Transverse colon (tissue), 4 donors: ENCODE measurements around the gene PANK3. TPM values are rescaled to one million over a fixed set of nuclear protein-coding genes. Genes with fewer than 3 reads are reported as not detected.

Source experiments
- DNase-seq: peaks from one replicate; pipeline ENCODE4 v3.0.0-alpha.2; 2019
- H3K27ac ChIP-seq, 4 donors: fragments of 200-600 bp; sonication (generic); 2 replicates each; pipeline ENCODE4 v1.5.1; 2016 to 2018; ENCODE audit warnings: inconsistent platforms in 4 of 4
- H3K27me3 ChIP-seq: fragments of 200-600 bp; sonication (generic); 2 replicates; pipeline ENCODE4 v1.5.1; 2017; ENCODE audit warnings: inconsistent platforms
- H3K36me3 ChIP-seq, 4 donors: fragments of 200-600 bp; sonication (generic); 2 replicates each; pipeline ENCODE4 v1.5.1; 2017 to 2019; ENCODE audit warnings: inconsistent platforms in 4 of 4
- H3K4me1 ChIP-seq, 4 donors: fragments of 200-600 bp; sonication (generic); 2 replicates each; pipeline ENCODE4 v1.5.1; 2017 to 2020; ENCODE audit warnings: inconsistent platforms in 4 of 4
- H3K4me3 ChIP-seq, 4 donors: fragments of 200-600 bp; sonication (generic); 1 replicate in 1 of 4; 2 replicates in 3 of 4; pipeline versions ENCODE4 v1.5.1 to v1.6.1; 2017 to 2019; ENCODE audit warnings: inconsistent platforms in 4 of 4
- H3K9me3 ChIP-seq, 2 donors: fragments of 200-600 bp; sonication (generic); 2 replicates each; pipeline ENCODE4 v1.5.1; 2017 to 2019; ENCODE audit warnings: inconsistent platforms in 2 of 2
- CTCF ChIP-seq, 5 experiments: fragments of 200-600 bp in 3 of 5; fragments of 450-650 bp in 2 of 5; sonication (generic) in 3 of 5; IDR thresholded peaks; 1 replicate in 2 of 5; 2 replicates in 3 of 5; pipeline ENCODE4 v1.5.1; 2016 to 2017; ENCODE audit warnings: antibody characterized with exemption in 5 of 5, inconsistent platforms in 3 of 5, mild to moderate bottlenecking in 2 of 5, moderate library complexity in 1 of 5
- EP300 ChIP-seq: sonication (generic); formaldehyde crosslinking; IDR thresholded peaks from one replicate; pipeline ENCODE4 v1.6.1; 2017; ENCODE audit warnings: antibody characterized with exemption, low read depth
- POLR2A ChIP-seq: fragments of 450-650 bp; IDR thresholded peaks from one replicate; pipeline ENCODE4 v1.6.1; 2016; ENCODE audit warnings: antibody characterized with exemption, mild to moderate bottlenecking, moderate library complexity
- POLR2AphosphoS5 ChIP-seq, 3 donors: sonication (generic); formaldehyde crosslinking; IDR thresholded peaks; one replicate each; pipeline ENCODE4 v1.6.1; 2016; ENCODE audit warnings: antibody characterized with exemption in 3 of 3
- WGBS, 2 donors: methylation state at CpG; one replicate each; pipeline ENCODE4 v1.1.5; 2018; ENCODE audit warnings: low coverage in 1 of 2; 5-methylcytosine and 5-hydroxymethylcytosine counted together
- in situ Hi-C, 4 donors: fragments of 200-750 bp; cut with MboI; loops; one replicate each; pipeline versions ENCODE4 v1.15.0 to v1.15.1; 2017; ENCODE audit warnings: low sequenced_read_pairs in 3 of 4, low pct_ligation_motif_present in 1 of 4, low pct_unique_long_range_greater_than_20kb in 1 of 4
- intact Hi-C: fragments of 100-400 bp; cut with DNase I; formaldehyde crosslinking; loops from one replicate; pipeline ENCODE4 v1.15.1; 2023; ENCODE audit warnings: low total_unique reads
- small RNA-seq, 4 donors: library from RNA; depleted of rRNA; stranded (forward); fragments of <200 nt; gene quantifications; one replicate each; pipeline ENCODE3, GENCODE V24; 2016
- total RNA-seq, 4 donors: library from RNA; depleted of rRNA; stranded (reverse); fragments of >200 nt; gene quantifications; one replicate each; pipeline ENCODE4 v1.1.0, GENCODE V29; 2016

Gene PANK3
- total RNA-seq, 4 donors from 2014 or later: 48.6 to 93.8 (median 61.2) TPM

DNA sequence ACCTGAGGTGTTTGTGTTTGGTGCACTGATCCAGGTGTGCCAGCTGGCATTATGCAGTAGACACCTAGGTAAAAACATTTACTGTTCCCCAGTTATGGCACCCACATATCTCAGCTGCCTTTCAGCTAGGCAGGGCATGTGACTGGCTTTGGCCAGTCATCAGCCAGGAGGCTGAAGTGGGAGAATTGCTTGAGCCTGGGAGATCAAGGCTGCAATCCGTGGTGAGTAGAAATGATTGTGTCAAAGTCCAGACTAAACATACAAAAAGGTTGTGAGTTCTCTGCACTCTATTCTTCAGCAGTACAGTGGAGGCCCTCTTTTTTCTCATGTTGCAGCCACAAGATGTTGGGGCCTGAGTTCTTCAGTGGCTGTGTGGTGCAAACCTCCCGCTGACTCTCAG, 53.3 kb downstream of the PANK3 start:
- DNase-seq: no peak
- intact Hi-C loops: no loop called here
- in situ Hi-C loops: no loop called here
- peaks cover 0 to 5% (median 2%) of the 10 kb centered on the region in 4 donors for H3K4me1 ChIP-seq
- H3K27me3 ChIP-seq: peaks cover 29% of the 10 kb centered on the region
- H3K9me3 ChIP-seq: no peaks in the 10 kb centered on the region
- no peak for TF ChIP-seq EP300
- no peak for TF ChIP-seq POLR2AphosphoS5 (IDR thresholded peaks at IDR 0.05)
- TF ChIP-seq CTCF (IDR thresholded peaks at IDR 0.05): no peak
- no peak for TF ChIP-seq POLR2A
- H3K4me3 ChIP-seq: no peak overlapping the region
- H3K36me3 ChIP-seq: no peaks in the 10 kb centered on the region
- 54 to 65% methylated on average over 2 of the region's 2 CpGs for WGBS, 2 donors
- no peak overlapping the region for H3K27ac ChIP-seq

DNA sequence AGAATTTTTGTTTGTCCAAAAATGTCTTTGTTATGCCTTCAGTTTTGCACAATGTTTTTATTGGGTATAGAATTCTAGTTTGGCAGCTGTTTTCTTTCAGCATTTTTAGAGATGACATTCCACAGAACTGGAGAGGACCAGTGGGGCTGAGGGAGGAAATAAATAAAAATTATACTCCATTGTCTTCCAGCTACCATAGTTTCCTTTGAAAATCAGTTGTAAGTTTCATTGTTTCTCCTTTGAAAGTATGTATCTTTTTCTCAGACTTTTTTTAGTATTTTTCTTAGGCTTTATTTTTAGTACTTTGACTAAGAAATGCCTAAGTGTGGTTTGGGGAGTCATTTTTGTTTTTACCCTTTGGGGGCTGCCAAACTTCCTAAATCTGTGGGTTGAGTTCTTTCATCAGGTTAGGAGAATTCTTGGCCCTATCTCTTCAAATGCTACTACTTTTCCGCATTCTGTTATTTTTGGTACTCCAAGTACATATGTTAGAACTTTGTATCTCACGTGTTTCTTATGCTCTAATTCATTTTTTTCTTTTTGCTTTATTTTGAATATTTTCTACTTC, 65.2 kb downstream of the PANK3 start:
- in situ Hi-C loops (no loop called here), intact Hi-C loops (no loop called here)
- Histone ChIP-seq H3K27ac (no peak overlapping the region), H3K4me3 (no peak overlapping the region), H3K27me3 (no peaks in the 10 kb centered on the region), H3K9me3 (peaks cover 11 to 12% of the 10 kb centered on the region in 2 donors), H3K4me1 (no peaks in the 10 kb centered on the region), H3K36me3 (peaks cover 0 to 96% (median 50%) of the 10 kb centered on the region in 4 donors)
- no peak for DNase-seq
- no peak for TF ChIP-seq EP300
- no peak for TF ChIP-seq POLR2AphosphoS5 (IDR thresholded peaks at IDR 0.05)
- TF ChIP-seq POLR2A: no peak
- no peak for TF ChIP-seq CTCF (IDR thresholded peaks at IDR 0.05)
- 100% methylated on average over 2 of the region's 2 CpGs for WGBS, 2 donors

DNA sequence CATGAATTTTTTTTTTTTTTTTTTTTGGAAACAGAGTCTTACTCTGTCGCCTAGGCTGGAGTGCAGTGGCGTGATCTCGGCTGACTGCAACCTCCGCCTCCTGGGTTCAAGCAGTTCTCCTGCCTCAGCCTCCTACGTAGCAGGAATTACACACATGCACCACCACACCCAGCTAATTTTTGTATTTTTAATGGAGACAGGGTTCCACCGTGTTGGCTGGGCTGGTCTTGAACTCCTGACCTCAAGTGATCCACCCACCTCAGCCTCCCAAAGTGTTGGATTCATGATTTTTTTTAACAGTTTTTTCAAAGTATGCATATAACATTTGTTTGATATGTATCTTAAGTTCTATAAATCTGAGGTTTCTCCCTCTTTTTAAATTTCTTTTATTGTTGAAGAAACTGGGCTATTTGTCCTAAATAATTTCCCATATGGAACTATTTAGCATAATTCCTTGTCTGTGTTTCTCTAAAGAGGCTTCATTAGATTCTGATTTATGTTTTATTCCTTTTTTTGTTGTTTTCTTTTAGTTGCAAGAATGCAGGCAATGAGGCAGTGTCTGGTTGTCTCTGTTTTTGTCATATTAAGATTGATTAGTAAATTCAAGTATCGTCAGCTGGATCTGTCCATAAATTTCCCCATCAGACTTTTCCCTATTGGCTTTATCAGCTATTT, 76.5 kb downstream of the PANK3 start:
- H3K27ac ChIP-seq: no peak overlapping the region
- peaks cover 0 to 79% (median 26%) of the 10 kb centered on the region in 4 donors for H3K36me3 ChIP-seq
- in situ Hi-C loops: no loop called here
- TF ChIP-seq EP300 (no peak), CTCF (IDR thresholded peaks at IDR 0.05) (no peak), POLR2AphosphoS5 (IDR thresholded peaks at IDR 0.05) (no peak), POLR2A (no peak)
- no peak for DNase-seq
- intact Hi-C loops: no loop called here
- no peaks in the 10 kb centered on the region for H3K27me3 ChIP-seq
- H3K4me1 ChIP-seq: no peaks in the 10 kb centered on the region
- WGBS, 2 donors: 88 to 90% methylated on average over 7 of the region's 7 CpGs
- no peak overlapping the region for H3K4me3 ChIP-seq
- no peaks in the 10 kb centered on the region for H3K9me3 ChIP-seq

Small RNAs within 50 kb of the gene (small RNA-seq; reads per million reads assigned to genes)
- gene MIR103A1: 0.48 to 1.4 (median 0.76) reads per million in 4 donors

Other genes with a start within 250 kb of the PANK3 start
- 10 to 100 TPM in 3 of 4 donors, 1 to 10 TPM in 1; 6.6 to 66.8 (median 41.9) TPM for gene RARS1, start 92.9 kb downstream of the PANK3 start, total RNA-seq
- under 1 TPM in 1 of 4 donors, not detected in 3; 0.96 TPM for gene FBLL1, start 50.1 kb downstream of the PANK3 start, total RNA-seq